H1 (cell line): ENCODE results near the gene PIWIL1.

Experiments used
- HDAC2 ChIP-seq, 2 experiments: fragments of 300-600 bp in 1 of 2; sonication (generic) in 1 of 2; IDR thresholded peaks; 2 replicates each; pipeline ENCODE4 v1.6.1; 2011 to 2012; ENCODE audit warnings: low read depth in 2 of 2, low read length in 2 of 2, mild to moderate bottlenecking in 2 of 2, moderate library complexity in 2 of 2, borderline replicate concordance in 1 of 2, inconsistent platforms in 1 of 2
- MAX ChIP-seq: IDR thresholded peaks from 2 replicates; pipeline ENCODE4 v1.6.1; 2012; ENCODE audit warnings: inconsistent platforms
- NRF1 ChIP-seq: IDR thresholded peaks from 2 replicates; pipeline ENCODE4 v1.6.1; 2011; ENCODE audit warnings: mild to moderate bottlenecking, low read depth, low read length, improper control_type of control experiment
- POLR2A ChIP-seq, 2 experiments: IDR thresholded peaks; 1 replicate in 1 of 2; 2 replicates in 1 of 2; pipeline ENCODE4 v1.6.1; 2011; ENCODE audit warnings: low read depth in 2 of 2, low read length in 2 of 2, mild to moderate bottlenecking in 2 of 2; ENCODE audit errors: control extremely low read depth in 1 of 2
- SP1 ChIP-seq: IDR thresholded peaks from 2 replicates; pipeline ENCODE4 v1.6.1; 2011; ENCODE audit warnings: low read depth, low read length
- TAF7 ChIP-seq: optimal IDR thresholded peaks from 2 replicates; pipeline ENCODE3; 2011; ENCODE audit warnings: low read depth, mild to moderate bottlenecking, inconsistent platforms, low read length, moderate library complexity, borderline replicate concordance
- TBP ChIP-seq: IDR thresholded peaks from 2 replicates; pipeline ENCODE4 v1.6.1; 2011; ENCODE audit warnings: low read depth, low read length, improper control_type of control experiment
- TF ChIP-seq, protein P1 (sequence below), 3 experiments: IDR thresholded peaks; 1 replicate in 2 of 3; 2 replicates in 1 of 3; pipeline versions ENCODE4 v1.5.1 to v1.6.1; 2011; ENCODE audit warnings: low read length in 3 of 3, mild to moderate bottlenecking in 3 of 3, inconsistent platforms in 2 of 3, low read depth in 1 of 3, moderate library complexity in 1 of 3; ENCODE audit not compliant: insufficient read depth in 1 of 3; ENCODE audit errors: control extremely low read depth in 1 of 3

GRCh38 chr12:130369816-130370215 is 32.1 kb downstream of the PIWIL1 start:
- no peak for TF ChIP-seq HDAC2 (IDR thresholded peaks at IDR 0.05; ENCODE audit: borderline replicate concordance in 1 of 2, low read depth in 2 of 2, low read length in 2 of 2)
- no peak for TF ChIP-seq NRF1
- TF ChIP-seq, protein P1, sequence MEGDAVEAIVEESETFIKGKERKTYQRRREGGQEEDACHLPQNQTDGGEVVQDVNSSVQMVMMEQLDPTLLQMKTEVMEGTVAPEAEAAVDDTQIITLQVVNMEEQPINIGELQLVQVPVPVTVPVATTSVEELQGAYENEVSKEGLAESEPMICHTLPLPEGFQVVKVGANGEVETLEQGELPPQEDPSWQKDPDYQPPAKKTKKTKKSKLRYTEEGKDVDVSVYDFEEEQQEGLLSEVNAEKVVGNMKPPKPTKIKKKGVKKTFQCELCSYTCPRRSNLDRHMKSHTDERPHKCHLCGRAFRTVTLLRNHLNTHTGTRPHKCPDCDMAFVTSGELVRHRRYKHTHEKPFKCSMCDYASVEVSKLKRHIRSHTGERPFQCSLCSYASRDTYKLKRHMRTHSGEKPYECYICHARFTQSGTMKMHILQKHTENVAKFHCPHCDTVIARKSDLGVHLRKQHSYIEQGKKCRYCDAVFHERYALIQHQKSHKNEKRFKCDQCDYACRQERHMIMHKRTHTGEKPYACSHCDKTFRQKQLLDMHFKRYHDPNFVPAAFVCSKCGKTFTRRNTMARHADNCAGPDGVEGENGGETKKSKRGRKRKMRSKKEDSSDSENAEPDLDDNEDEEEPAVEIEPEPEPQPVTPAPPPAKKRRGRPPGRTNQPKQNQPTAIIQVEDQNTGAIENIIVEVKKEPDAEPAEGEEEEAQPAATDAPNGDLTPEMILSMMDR (IDR thresholded peaks at IDR 0.05; ENCODE audit: control extremely low read depth in 1 of 3, insufficient read depth in 1 of 3, low read depth in 1 of 3, low read length in 3 of 3), result no peak
- no peak for TF ChIP-seq SP1
- TF ChIP-seq POLR2A (IDR thresholded peaks at IDR 0.05; ENCODE audit: control extremely low read depth in 1 of 2, low read depth in 2 of 2, low read length in 2 of 2), result no peak
- no peak for TF ChIP-seq MAX
- TF ChIP-seq TAF7, result no peak
- TF ChIP-seq TBP, result no peak
